Occipital lobe (tissue), 2 donors: ENCODE data around the gene TRIM37. TPM values are rescaled to one million over a fixed set of nuclear protein-coding genes. Genes with fewer than 3 reads are reported as not detected.
A peak's percentile ranks its signal among the peaks of the same experiment; 100 is the strongest.

Experiments
- DNase-seq: peaks from one replicate; lab custom pipeline; 2025; lab: John Stamatoyannopoulos, UW
- total RNA-seq: library from RNA; depleted of rRNA; stranded (reverse); fragments of >200 nt; gene quantifications from one replicate; pipeline ENCODE4 v1.2.3, GENCODE V29; 2014

The TRIM37 gene
- total RNA-seq, 1 donor from 2014 or later: 114 TPM

DNA sequence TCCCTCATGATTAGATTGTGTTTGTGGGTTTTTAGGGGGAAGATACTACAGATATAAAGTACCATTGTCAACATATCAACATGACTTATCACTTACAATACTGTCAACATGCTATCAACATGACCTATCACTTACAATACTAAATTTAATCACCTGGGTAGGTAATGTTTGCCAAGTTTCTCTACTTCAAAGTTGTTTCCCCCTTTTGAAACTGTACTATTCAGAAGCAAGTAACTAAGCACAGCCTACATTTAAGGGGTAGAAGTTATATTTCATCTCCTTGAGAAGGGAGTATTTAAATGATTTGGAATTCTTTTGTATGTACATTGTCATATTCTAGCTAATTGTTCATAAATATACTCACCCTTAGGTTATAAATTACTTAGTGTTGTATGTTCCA is 68.7 kb downstream of the TRIM37 start:
- DNase-seq: no peak

DNA sequence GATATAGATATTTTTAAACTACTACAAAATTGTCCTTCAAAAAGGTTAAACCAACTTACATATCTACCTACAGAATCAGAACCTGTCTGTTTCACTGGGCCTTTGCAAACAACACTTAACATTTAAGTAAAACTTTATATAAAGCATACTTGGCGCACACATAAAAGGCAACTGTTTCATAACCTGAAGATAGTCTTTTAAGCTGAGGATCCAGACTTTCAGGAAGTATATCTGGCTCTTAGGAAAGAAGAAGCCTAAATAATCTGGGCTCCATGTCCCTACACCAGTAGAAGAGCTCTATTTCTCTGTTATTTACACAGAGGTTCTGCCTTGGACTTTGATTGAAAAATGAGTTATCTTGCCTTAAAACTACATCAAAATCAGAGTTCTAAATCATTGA is 75.9 kb downstream of the TRIM37 start:
- no peak for DNase-seq

DNA sequence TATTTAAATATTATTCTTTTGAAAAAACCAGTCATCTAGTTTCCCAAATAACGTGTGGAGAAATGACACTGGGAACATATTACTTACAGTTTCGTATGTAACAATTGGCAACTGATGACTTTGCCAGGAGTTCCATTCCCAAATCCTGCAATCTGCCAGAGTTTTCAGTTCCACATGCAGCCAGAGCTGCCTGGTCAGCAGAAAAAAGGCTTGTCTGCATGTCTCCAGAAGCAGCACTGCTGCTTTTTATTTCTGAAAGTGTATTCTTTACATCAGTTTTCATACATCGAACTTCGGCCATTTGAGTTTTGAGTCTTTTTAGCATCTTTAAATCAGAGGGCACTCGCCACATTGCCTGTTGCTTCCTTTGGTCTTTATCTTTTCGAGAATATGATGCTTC is 78.4 kb downstream of the TRIM37 start:
- no peak for DNase-seq

DNA sequence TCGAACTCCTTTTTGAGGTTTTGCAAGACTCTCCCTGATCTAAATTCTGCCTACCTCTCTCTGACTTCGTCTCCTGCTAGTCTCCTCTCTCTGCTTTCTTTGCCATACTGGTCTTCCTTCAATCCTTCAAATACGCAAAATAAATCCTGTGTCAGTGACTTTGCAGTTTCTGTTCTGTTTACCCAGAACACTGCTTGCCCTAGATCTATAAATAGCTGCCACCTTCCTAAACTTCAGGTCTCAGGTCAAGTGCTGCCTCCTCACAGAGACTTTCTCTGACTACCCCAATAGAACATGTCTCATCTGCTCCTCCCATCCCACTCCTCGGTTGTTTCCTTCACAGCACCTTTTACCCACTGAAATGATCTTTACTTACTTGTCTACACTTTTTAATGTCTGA is 78.9 kb downstream of the TRIM37 start:
- no peak for DNase-seq

DNA sequence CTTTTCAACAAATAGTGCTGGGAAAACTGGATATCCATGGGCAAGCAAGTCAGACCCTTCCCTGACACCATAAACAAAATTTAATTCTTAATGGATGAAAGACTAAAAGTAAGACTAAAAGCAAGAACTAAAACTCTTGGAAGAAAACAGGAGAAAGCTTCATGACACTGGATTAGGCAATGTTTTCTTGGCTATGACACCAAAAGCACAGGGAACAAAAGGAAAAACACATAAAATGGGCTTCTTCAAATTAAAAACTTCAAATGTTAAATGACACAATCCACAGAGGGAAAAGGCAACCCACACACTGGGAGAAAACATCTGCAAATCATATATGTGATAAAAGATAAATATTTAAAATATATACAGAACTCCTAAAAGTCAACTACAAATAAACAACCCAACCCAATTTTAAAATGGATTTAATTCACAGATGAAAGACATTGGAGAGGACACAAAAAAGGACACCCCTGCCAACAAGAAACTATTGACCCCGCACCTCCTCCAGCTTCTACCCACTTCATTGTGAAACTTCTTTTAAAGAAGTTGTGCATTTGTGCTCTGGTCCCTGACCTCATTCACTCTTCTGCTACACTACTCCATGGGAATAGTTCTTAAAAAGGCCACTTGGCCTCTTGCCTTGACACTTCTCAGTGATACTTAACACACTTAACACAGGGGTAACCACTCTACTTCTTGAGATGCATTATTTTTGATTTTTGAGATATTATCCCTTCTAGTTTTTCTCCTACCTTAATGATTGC is 80.3 kb downstream of the TRIM37 start:
- DNase-seq: no peak

DNA sequence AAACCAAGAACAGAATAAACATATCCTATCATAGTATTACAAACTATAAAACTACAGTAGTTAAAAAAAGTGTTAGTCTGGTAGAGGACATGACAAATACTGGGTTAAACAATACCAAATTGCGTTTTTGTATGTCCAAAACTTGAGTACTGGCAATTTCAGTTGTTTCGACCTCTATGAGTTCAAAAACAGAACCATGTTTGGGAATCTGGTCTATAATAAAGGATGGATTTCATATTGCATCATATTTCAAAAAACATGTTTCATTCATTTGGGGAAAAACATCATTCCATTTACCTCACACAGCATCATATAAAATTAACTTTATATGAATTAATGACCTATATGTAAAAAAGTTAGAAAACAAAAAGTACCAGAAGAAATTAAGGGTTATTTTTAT is 81.8 kb downstream of the TRIM37 start:
- DNase-seq: no peak

DNA sequence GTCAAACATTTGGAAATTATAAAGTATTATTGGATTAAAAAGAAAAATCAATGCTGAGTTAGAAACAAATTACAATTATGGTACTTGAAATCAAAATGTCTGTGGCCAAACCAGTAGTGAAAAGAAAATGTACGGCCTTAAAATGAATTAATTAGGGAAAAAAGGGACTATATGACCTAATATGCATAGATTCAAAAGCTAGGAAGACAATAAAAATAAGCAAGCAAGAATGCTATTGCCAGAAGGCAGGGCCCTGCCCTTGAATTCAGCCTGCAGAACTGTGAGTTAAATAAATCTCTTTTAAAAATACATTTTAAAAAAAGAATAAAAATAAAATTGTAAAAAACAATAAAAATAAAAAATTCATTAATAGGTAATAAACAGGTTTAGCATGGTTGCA is 88.7 kb downstream of the TRIM37 start:
- DNase-seq: no peak

DNA sequence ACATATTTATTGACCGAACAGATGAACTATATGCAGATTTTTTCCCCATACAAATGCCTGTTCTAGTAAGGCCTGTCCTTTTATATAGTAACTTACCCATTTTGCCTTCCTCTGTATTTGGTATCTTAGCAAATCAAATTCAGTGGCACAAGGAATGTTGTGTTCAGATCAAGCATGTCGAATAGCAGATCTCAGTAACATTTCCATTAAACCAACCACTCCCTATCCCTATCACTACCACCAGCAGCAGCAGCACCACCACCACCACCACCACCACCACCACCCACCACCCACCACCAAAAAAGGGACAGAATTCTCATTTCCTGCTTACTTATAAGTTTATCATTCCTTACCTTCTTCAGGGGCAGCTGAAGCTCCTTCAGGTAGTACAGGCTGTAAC is 94.7 kb downstream of the TRIM37 start:
- DNase-seq: no peak

DNA sequence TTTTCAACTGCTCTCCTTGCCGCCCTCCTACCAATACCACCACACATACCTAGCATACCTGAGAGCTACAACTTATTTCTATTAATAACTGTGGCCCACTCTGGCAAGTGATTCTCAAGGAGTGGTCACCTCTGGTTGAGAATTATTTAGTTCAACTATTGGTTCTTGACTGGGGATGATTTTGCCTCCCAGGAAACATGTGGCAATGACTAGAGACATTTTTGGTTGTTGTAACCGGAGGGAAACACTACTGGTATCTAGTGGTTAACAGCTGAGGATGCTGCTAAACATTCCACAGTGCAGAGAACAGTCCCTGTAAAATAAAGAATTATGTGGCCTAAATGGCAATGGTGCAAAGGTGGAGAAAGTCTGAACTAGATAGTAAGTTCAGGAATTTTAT is 96.7 kb downstream of the TRIM37 start:
- DNase-seq: no peak

DNA sequence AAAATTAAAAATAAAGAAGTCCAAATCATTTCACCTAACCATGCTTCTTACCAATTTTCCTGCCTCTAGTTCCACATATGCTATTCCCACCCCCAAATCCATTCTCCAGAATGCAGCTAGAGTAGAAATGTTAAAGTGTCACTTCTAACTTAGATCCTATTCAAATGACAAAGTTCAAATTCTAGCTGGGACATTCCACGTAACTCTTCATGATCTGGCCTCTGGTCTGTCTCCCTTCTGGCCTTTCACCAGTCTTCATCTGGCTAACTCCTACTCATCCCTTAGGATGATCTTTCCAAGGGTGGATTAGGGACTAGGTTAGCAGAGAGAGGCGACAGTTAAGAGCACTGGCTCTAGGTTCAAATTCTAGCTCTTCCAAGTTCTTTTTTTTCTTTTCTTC is 97.9 kb downstream of the TRIM37 start:
- DNase-seq: no peak

DNA sequence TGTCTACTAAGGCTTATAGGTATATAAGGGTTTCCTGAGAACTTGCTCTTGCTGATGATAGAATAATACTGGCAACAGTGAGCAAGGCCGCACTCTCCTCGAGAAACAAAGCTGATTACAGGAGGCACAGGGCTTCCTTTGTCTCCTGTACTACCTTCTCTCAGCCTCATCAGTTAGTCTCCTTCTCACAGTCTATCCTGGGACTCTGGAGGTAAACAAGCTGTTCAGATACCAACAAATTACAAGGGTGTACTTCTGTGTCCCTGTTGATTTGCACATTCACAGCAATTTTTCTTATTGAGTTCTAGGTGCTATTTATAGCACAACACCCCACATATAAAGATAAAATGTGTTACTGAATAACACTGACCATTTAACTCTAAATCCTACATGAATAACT is 98.7 kb downstream of the TRIM37 start:
- DNase-seq: no peak

DNA sequence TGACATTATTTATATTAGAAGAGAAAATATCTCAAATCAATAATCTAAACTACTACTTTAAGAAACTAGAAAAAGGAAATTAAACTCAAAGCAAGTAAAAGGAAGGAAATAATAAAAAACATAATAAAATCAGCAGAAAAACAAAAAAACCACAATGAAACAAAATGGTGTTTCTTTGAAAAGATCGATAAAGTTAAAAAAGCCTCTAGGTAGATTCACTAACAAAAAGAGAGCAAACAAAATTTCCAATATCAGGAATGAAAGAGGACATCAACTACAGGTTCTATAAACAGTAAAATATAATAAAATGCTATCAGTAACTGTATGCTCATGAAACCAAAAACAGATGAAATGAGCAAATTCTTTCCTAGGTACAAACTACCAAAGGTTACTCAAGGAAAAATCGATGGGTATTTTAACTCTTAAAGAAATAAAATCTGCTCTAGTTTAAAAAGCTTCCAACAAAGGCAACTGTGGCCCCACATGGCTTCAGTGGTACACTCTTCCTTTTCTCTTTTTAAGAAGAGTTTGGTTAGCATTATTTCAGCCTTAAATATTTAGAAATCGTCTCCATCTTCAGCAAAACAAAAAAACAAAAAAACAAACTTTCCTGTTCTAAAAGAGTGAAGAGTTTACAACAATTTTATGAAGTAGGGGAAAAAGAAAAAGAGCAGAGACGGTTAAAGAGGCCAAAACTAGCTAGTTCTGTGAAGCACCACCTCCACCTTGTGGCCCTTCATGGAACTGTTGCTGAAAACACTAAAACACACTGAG is 102.2 kb downstream of the TRIM37 start:
- DNase-seq: no peak

DNA sequence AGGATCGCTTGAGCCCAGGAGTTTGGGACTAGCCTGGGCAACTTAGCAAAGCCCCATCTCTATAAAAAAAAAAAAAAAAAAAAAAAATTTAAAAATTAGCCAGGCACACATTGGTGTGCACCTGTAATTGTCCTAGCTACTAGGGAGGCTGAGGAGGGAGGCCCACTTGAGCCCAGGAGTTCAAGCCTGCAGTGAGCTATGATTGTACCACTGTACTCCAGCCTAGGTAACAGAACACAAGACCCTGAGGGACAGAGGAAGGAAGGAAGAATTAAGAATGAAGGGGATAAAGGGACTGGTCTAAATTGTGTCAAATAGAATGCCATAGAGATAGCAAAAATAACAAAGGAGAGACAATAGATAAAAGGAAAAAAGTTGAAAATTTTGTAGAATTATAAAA is 102.8 kb downstream of the TRIM37 start:
- DNase-seq: no peak

DNA sequence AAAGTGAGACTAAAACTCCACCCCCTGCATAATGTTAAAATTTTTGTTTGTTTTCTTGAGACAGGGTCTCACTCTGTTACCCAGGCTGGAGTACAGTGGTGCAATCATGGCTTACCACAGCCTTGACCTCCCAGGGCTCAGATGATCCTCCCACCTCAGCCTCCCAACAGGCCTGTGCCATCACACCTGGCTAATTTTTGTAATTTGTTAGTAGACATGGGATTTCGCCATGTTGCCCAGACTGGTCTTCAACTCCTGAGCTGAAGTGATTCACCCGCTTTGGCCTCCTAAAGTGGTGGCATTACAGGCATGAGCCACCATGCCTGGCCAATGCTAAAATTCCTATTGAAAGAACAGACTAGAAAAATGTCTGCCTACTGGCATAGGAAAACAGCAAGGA is 103.8 kb downstream of the TRIM37 start:
- no peak for DNase-seq

DNA sequence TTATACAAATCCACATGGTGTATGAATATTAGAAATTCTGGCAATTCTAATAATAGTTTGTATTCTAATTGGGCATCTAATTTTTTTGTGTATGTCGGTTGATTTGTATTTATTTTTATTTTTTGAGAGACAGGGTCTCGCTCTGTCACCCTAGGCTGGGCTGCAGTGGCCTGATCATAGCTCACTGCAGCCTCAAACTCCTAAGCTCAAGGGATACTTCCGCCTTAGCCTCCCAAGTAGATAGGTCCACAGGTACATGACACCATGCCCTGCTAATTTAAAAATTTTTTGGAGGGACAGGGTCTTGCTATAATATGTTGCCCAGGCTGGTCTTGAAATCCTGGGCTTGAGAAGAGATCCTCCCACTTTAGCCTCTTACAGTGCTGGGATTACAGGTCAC is 104.6 kb downstream of the TRIM37 start:
- no peak for DNase-seq

DNA sequence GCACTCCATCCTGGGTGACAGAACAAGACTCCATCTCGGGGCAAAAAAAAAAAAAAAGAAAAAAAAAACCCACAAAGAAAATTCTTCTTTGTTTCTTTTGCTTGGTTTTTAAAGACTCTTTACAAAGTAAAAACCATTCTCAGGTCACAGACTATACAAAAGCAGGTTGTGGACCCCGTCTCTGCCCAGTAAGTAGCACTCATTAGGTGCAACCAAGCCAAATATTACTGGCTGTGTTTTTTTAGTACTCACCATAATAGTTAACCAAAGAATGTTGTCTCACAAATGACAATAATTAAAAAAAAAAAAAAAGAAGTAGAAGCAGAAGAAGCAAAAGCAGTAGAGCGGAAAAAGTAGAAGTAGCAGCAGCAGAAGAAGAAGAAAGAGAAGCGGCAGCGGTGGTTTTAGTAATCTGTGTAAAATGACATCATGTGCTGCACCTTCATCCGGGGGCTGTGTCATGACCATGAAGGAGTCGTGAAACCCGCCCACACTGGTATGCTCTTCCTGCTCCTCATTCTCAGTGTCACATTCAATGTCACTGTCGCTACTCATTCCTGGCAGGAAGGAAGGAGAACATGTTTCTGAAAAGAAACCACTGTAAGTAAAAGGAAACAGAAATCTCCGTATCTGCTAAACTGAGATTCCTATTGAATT is 105.4 kb downstream of the TRIM37 start:
- peak; percentile 16 for DNase-seq

DNA sequence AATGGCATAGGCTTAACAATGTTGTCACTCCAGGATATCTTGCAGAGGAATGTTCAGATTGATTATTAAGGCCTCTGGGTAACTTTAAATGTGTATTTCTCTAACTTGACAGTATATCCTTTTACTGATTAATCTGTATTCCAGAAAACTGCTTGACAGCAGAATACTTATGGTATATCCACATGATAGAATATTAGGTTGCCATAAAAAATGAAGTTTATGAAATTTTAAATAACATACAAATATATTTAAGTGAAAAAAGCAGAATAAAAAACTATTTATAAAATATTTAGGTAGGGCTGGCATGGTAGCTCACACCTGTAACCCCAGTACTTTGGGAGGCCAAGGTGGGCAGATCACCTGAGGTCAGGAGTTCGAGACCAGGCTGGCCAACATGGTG is 106.7 kb downstream of the TRIM37 start:
- DNase-seq: no peak

DNA sequence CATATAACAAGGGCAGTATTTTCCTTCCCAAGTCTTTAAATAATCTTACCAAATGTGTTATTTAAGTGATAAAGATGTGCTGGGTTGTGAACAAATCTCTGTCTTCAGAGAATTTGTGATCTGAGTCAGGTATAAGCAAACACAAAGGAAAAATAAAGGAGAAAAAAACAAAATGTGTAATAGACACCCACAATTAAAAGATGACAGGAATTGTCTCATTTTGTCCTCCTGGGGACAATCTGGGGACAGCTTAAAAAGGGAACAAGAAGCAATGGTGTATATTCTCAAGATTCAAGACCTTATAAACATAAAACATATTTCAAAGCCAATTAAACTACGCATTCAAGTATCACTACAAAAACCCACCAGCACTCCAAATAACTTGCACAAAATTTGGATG is 107.2 kb downstream of the TRIM37 start:
- DNase-seq: no peak

DNA sequence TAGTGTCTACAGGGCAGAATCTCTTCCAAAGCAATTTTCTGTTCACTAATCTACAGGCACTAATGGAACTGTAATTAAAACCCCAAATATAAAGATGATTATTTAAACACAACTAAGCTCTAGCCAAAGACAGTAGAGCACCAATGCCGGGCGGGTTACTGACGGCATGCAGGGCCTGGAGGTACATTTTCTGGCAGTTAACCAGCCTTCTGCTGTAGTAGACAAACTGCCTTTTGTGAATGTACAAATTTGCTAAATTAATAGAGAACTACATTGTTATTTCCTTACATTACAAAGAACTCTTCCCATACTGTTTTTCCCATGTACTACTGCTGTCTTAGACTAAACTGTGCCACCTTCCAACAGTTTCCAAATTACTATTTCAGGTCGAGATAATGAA is 107.8 kb downstream of the TRIM37 start:
- DNase-seq: no peak

DNA sequence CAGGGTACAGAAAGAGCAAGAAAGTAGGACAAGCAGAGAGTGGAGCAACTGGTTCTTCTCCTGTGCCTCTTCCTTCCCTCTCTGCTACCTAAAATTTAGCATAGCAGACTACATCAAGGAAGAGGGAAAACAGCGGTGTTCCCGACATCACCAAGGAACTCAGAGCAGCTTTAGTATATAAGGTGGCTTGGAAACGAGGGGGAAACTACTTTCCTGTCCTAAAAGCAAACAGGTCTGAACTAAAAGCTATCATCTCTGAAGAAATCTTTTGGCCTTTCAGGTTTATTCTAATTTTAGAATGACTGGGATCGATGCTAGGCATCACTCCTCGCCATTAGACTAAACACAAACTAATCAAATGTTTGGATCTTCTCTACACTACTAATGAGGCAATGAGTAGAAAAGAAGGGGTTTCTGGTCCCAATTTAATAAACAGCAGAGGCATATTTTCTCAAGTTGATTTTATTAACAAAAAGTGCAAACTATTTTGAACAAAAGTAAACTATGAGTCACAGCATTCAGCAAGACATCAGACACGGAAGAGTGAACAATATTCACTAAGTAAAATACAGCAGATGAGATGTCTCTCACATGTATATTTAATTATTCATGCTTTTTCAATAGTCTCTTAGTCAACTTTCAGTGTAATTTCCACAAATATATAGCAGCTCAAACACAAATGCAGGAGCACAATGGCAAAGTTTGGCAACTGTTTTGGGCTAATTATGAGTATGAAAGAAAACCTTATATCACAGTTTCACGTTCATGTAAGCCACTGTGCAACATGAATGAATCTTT is 108.7 kb downstream of the TRIM37 start:
- no peak for DNase-seq

DNA sequence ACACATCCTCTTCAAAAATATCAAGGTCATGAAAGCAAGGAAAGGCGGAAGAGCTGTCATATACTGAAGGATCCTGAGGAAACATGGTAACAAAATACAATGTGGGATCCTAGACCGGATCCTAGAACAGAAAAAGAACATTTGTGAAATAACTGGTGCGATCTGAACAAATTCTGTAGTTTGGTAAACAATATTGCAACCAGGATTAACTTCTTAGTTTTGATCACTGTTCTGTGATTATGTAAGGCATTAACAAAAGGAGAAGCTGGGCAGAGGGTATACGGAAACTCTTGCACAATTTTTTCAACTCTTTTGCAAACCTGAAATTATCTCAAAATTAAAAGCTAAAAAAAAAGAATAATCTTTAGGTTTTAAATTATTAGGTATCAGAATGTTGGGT is 109.7 kb downstream of the TRIM37 start:
- no peak for DNase-seq
